GM21737 (cell line): Measurements from ENCODE around the gene ANKRD65.

Experiments
- ATAC-seq: cut with Tn5 transposase; IDR thresholded peaks from one replicate; pipeline ENCODE4 v1.9.1; 2021; ENCODE audit warnings: mild to moderate bottlenecking, moderate library complexity; ENCODE audit not compliant: unreplicated experiment

ANKRD65 gene

DNA sequence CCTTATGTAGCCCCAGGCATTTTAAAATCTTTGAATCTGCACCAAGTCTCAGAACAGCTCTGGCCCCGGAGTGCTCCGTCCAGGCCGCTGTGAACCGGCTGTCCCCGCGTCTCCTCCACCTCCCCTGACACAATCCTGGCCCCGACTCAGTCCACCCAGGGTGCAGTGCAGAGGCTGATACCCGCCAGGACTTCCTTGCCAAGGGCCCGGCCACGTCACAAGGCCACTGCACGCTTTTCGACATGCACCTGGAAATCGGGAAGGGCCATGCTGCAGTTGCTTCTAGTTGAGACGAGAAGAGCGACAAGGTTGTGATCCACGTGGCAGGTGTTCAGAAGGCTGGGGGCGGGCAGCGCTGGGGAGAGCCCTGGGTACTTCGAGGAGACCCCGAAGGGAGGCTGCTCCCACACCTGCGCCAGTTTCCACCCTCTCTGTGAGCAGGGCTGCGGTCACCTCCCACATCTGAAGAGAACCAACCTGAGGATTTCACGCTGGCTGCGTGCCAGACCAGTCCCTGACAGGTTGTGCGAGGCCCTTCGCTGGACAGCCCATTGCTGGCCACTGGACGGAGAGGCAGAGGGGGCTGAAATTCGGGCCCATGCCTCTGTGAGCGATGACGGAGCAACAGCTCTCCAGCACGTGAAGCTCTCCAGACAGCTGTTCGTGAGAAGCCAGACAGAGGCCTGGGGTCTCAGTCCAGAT lies 21.1 kb upstream of the ANKRD65 start:
- no peak for ATAC-seq

DNA sequence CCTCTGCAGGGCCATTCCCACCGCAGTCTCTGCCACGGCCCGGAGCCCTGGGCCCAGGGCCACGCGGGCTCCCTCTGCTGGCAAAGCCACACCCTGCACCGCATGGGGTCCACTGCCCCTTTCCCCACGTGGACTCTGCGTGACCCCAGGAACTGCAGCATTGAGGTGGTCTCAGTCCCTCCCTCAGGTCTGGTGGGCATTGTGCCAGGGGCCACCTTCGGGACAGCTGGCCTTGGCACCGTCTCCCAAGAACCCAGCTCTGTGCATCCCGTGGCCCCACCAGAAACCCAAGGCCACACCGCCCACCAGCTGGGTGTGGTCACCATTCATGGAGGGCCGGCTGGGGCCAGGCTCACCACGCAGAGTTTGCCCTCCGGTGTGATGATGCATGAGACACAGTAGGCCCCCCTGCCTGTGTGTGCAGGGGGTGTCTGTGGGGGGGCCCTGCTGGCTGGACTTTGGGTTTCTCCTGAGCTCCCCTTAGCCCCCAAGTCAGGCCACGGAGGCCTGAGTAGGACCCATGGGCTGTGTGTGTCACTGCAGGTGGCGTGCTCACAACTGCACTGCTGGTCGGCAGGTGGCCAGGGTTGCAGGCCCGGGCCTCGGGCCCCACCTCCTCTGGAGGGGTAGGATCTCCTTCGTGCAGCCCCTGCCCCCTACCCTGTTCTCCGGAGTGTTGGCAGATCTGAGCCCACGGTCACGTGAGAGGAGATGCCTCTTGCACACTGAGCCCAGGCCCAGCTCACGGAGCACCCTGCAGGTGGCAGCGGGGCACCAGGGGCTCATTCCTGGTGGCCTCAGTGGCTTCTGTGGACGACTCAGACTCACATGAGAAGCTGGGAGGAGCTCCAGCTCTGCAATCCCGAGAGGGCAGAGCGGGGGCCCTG lies 20.2 kb upstream of the ANKRD65 start:
- ATAC-seq: no peak

- ATAC-seq: no peak
These were observed 19.4 kb upstream of the ANKRD65 start for GRCh38 chr1:1440262-1441001.

DNA sequence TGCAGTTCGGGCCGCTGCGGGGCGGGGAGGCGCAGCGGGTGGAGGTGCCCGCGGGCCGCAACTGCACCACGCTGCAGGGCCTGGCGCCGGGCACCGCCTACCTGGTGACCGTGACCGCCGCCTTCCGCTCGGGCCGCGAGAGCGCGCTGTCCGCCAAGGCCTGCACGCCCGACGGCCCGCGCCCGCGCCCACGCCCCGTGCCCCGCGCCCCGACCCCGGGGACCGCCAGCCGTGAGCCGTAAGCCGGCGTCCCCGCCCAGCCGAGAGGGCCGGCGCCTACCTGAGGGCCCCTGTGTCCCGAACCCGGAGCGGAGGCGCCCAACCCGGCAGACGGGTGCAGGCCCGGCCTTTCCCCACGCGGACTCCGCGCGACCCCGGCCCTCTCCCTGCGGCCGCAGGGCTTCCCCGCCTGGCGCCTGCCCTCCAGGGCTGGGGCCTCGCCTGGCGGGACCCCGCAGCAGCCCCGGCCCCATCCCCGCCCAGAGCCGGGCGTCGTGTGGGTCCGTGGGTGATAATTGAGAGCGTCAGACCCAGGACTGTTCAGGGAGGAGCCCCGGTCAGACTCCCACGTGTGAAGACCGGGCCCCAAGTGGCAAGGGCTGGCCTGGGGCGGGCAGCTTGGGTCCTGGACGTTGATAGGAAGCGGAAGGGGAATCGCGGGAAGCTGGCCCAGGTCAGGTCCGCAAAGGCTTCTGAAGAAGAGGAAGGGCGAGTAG lies 18.6 kb upstream of the ANKRD65 start:
- ATAC-seq: no peak

GRCh38 chr1:1438531-1439381 lies 17.7 kb upstream of the ANKRD65 start:
- no peak for ATAC-seq

DNA sequence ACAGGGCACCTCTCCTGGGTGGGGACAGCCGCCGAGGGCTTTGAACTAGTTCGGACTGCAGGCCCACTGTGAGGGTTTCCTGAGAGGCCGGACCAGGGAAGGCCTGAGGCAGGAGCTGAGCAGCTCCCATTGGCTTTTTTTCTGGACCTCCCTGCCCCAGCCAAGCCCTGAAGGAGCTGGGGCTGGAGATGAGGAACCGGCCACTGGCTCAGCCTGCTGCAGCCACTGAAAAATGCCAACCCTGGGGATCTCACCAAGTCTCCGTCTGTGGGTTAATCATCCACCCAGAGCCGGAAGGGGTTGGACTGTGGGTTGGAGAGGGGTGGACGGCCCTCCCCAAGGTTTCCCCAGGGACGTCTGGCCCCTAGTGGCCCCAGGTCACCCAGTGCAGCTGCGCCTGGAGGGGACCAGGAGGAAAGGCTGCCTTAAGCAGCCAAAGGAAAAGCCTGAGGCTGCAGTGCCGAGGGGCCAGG lies 16.9 kb upstream of the ANKRD65 start:
- ATAC-seq: peak; percentile 46

- no peak for ATAC-seq
These were observed 16.2 kb upstream of the ANKRD65 start for GRCh38 chr1:1437033-1437903.

DNA sequence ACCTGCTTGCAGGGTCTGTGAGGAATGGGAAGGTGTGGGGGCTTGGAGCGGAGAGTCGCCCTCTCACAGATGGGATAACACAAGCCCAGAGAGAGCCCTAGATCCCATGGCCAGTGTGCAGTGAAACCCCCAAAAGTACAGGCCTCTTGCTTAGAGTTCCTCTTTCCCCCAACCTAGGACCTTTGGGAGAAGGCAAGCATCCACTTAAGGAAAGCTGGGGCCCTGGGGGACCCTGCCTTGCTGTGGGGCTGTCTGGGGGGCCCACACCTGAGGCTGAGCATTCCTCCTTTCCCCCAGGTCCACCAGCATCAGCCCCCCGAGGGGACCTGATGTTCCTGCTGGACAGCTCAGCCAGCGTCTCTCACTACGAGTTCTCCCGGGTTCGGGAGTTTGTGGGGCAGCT lies 15.6 kb upstream of the ANKRD65 start:
- no peak for ATAC-seq

DNA sequence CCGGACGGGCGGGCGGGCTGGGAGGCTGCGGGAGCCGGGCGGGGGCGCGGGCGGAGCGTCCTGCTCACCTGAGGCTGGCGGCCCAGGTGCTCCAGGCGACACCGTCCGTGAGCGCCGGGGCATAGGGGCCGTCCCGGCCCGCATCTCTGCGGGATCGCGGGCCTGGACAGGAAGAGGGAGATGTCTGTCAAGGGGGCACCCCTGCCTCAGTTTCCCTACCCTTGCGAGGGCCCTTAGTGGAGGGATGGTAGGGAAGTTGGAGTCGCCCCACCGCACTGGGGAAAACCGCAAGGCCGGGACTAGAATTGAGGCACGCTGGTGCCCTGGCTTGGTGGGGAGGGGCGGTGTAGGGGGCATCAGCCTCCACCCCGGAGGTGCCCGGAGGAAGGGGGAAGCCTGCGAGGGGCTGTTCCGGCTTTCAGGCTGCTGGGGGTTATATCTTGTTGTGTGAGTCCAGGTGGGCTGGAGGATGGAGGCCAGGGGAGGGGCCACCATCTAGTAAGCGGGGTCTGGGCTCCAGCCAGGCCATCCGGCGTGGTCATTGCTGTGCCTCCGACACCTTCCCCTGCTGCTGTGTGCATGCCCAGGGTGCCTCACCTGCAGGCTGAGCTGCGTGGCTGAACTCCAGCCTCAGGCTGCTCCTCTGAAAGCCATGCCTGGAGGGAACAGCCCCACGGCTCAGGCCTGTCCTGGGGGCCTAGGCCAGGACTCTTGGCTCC lies 15.0 kb upstream of the ANKRD65 start:
- ATAC-seq: no peak

GRCh38 chr1:1435106-1435903 lies 14.2 kb upstream of the ANKRD65 start, which contains the start of gene VWA1:
Gene VWA1 (plus strand): TSS chr1:1435690. CDS start chr1:1435749, 59 bp downstream.
- ATAC-seq: no peak

- no peak for ATAC-seq
These were observed 13.7 kb upstream of the ANKRD65 start for GRCh38 chr1:1434824-1435105.

- no peak for ATAC-seq
These were observed 13.2 kb upstream of the ANKRD65 start for GRCh38 chr1:1434131-1434823.

GRCh38 chr1:1433804-1434130 lies 12.7 kb upstream of the ANKRD65 start:
- ATAC-seq: no peak

GRCh38 chr1:1432951-1433803 lies 12.1 kb upstream of the ANKRD65 start:
- ATAC-seq: no peak

DNA sequence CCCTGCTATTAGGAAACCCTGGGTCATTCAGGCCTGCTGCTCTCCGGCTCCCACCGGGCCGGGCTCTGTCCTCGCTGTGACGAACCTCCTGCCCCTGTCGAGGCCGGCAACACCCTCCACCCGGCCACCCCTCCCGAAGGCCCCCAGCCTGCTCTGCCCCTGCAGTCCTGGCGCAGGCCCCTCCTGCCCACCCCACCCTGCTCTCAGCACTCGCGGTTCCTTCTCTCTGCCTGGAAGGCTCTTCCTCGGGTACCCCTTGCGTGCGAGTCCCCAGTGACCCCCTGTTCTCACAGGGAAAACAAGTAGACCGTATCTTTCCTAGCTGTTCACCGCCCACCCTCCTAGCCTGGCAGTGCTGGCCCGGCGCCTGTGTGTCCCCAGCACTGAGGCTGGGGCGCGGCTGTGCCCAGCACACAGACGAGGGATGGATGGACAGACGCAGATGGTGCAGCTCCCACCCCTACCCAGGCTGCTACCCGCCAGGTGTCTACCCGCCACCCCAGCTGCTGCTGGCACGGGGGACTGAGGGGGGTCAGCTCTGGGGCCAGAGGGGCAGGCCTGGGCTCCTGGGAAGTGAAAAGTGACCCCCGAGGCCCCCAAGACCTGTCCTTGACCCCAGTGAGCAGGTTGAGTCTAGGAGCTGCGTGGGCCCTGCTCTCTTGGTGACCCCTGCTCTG lies 11.3 kb upstream of the ANKRD65 start:
- ATAC-seq: no peak

DNA sequence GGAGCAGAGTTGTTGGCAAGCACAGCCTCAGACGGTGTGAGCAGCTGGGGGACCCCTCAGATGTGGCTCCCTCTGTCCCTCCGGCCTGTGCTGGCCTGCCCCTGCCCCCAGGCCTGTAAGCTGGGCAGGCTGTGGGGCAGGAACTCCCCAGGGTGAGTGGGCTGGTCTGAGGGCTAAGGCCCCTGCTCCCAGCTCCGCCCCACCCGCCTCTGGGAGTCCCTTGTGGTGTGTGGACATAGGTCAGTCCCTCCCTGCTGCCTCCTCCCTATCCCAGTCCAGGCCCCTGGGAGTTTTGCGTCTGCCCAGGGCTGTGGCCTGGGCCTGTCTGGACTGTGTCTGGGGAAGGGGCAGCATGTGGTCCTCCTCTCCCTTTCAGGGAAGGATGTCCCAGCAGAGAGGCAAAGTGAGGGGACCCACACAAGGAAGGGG lies 10.8 kb upstream of the ANKRD65 start:
- ATAC-seq: no peak
